Subcutaneous adipose tissue (tissue), 4 donors: ENCODE results near the gene SLC66A1. TPM values are rescaled to one million over a fixed set of nuclear protein-coding genes. Genes with fewer than 3 reads are reported as not detected.

Experiments
- total RNA-seq, 4 donors: library from RNA; depleted of rRNA; stranded (reverse); fragments of >200 nt; gene quantifications; one replicate each; pipeline ENCODE4 v1.1.0, GENCODE V29; 2016
- TF ChIP-seq, protein P1 (sequence below): fragments of 450-650 bp; IDR thresholded peaks from one replicate; pipeline ENCODE4 v1.5.1; 2016; ENCODE audit warnings: low read depth, mild to moderate bottlenecking, control low read depth, antibody characterized with exemption, moderate library complexity

SLC66A1 gene
- total RNA-seq, 4 donors from 2014 or later, result 8.4 to 12.7 (median 11.6) TPM

DNA sequence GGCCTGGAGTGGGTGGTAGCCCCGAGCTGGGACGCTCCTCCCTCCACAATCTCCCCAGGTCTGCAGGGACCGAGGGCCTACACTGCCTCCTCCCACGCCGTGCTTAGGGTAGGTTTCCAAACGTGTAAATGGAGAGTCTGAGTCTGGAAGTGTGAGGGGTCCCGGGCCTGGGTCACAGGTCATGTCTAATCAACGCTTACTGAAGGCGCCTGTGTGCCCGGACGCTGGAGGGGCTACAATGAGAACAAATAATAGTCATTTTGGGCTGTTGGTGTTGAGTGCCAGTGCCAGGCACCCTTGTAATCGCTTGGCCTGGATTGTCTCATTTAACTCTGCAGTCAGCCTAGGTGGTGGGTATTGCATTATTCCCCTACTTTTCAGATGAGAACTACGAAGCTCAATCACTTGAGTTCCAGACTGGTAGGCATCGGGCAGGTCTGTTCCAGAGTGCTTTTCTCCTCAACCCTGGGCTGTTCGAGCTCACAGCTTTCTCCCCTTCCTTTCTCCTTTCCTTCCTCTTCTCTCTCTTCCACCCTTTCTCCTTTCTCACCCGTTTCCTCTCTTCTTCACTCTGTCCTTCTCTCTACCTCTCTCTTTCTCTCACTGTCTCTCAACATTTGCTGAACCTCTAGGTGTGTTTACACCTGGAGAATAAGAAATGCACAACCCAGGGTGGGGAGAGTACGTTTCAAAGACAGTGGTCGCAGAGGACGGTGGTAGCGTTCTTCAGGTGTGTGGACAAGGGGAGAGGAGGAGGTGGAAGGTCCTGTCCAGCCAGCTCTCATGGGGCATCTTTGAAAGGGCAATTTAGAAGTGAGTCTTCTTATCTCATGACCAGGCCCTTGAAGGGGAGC, 883 bp downstream of the SLC66A1 start:
- TF ChIP-seq, protein P1, sequence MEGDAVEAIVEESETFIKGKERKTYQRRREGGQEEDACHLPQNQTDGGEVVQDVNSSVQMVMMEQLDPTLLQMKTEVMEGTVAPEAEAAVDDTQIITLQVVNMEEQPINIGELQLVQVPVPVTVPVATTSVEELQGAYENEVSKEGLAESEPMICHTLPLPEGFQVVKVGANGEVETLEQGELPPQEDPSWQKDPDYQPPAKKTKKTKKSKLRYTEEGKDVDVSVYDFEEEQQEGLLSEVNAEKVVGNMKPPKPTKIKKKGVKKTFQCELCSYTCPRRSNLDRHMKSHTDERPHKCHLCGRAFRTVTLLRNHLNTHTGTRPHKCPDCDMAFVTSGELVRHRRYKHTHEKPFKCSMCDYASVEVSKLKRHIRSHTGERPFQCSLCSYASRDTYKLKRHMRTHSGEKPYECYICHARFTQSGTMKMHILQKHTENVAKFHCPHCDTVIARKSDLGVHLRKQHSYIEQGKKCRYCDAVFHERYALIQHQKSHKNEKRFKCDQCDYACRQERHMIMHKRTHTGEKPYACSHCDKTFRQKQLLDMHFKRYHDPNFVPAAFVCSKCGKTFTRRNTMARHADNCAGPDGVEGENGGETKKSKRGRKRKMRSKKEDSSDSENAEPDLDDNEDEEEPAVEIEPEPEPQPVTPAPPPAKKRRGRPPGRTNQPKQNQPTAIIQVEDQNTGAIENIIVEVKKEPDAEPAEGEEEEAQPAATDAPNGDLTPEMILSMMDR, result no peak

DNA sequence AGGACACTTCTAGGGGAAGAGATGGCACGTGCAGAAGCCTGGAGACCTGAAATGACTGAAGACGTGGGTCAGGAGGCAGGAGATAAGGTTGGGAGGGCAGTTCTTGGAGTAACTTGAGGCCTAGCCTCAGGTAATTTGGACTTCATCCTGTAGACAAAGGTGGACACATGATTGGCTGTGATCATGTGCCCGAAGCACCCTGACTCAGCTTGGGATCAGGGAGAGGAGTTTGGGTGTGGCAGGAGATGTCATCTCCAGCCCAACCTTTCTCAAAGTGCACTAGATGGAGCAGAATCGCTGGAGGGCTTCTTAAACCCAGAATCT, 1.5 kb downstream of the SLC66A1 start:
- TF ChIP-seq, protein P1, result no peak

DNA sequence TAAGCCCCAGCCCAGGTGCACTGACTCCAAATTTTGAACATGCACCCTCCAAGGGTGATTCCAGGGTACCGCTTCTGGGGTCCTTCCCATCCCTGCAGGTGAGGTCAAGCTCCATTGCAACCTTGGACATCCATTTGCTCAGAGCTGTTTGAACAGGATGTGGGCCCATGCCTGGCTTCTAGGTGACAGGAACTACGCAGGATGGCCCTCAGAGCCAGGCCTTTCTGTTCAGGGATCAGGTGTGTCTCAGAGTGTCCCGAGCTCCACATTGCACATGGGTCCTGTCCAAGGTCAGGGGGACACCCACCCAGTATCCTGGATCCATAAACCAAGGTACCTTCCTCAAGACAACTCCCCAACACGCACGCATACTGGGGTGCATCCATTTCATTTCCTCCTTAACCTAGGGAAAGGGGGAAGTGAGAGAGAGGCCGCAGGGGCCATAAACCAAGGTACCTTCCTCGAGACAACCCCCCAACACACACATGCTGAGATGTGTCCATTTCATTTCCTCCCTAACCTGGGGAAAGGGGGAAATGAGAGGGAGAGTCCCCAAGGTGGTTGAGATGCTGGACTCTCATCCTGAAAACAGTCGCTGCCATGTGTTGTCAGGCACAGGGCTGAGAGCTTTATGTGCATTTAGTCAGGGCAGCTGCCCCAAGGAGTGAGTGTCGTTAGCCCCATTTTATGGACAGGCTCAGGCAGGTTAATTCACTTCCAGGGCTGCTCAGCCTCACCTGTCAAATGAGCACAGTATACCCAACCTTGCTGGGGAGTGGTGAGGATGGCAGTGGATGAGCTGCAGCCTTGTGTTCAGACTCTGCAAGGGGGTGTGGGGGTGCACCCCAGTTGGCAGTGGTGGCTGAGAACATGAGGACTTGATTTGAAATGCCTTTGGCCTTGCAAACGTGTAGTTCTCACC, 2.1 kb downstream of the SLC66A1 start:
- TF ChIP-seq, protein P1, result no peak

DNA sequence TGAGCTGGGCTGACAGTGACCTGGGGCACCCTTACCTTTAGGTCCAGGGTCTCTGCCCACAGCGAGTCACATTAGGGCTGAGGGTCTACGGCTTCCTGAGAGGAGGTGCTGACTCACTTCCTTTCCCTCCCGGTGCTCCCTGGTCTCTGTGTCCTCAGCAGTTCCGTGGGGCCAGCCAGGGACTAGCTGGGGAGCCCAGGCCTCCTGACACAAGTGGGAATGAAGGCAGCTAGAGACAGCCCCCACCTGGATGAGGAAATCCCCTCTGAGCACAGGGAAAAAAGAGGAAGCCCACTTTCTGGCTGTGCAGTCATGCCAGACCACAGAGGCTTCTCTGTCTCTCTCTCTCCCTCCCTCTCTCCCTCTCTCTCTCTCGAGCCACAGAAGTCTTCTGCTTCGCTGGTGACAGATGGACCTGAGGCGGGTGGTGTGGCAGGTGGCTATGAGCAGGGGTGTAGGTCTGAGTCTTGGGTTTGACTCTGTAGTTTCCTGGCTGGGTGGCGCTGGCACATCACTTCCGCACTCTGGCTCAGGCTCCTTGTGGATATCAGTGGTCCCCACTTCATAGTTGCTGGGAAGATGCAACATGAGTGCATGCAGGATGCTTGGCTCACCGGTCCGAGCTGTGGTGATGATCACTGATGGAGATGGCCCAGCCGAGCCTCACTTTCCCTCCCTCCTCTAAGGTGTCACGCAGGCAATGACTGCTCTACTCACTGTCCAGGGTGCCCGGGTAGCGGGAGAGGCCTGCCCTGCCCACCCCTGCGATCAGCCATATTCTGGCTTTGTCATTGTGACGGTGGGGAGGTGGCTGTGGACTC, 3.5 kb downstream of the SLC66A1 start:
- TF ChIP-seq, protein P1, result no peak

DNA sequence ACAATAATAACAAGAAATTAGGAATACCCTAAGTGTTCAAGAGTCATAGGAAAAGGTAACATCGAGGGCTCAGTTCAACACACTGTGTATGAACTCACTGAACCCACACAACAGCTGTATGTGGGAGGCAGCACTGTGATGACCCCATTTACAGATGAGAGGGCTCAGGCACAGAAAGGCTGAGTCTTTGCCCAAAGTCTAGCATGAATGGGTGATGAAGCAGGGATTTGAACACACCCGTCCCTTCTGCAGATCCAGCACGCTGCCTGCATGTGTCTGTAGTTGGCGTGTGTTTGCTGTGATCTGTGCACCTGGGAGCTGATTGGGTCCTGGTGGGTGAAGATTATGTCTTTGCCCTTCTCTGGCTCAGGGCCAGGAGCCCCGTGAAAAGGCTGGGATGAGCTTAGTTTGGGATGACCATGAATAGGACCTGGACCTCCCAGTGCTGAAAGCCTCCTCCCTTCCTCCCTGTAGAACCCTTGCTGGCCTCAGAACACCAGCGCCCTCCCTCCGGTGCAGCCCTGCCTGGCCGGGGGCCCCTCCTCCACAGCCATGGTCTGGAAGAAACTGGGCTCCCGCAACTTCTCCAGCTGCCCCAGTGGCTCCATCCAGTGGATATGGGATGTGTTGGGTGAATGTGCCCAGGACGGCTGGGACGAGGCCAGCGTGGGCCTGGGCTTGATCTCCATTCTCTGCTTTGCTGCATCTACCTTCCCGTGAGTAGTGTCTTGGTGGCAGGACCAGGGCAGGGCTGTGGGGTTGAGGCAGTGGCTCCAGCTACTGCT, 5.2 kb downstream of the SLC66A1 start:
- TF ChIP-seq, protein P1, result no peak

DNA sequence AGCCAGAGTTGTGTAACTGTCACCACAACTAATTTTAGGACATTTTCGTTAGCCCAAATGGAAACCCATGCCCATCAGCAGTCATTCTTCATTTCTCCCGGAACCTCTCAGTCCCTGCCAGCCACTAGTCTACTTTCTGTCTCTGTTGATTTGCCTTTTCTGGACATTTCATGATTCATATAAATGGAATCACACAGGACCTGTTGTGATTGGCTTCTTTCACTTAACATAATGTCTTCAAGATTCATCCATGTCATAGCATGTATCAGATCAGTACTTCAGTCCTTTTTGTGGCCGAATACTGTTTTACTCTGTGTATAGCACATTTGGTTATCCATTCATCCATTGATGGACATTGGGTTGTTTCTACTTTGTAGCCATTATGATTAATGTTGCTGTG, 7.1 kb downstream of the SLC66A1 start:
- TF ChIP-seq, protein P1, result no peak
